ENCODE data around the gene TSC22D4. TPM values are rescaled to one million over a fixed set of nuclear protein-coding genes. Genes with fewer than 3 reads are reported as not detected.

TSC22D4 gene
- total and polyA plus RNA-seq, 9 of the 15 experiments (the other 6 are each of a cell fraction or from before 2014, with no cell fraction given), result 0.37 to 107 (median 28.7) TPM

DNA sequence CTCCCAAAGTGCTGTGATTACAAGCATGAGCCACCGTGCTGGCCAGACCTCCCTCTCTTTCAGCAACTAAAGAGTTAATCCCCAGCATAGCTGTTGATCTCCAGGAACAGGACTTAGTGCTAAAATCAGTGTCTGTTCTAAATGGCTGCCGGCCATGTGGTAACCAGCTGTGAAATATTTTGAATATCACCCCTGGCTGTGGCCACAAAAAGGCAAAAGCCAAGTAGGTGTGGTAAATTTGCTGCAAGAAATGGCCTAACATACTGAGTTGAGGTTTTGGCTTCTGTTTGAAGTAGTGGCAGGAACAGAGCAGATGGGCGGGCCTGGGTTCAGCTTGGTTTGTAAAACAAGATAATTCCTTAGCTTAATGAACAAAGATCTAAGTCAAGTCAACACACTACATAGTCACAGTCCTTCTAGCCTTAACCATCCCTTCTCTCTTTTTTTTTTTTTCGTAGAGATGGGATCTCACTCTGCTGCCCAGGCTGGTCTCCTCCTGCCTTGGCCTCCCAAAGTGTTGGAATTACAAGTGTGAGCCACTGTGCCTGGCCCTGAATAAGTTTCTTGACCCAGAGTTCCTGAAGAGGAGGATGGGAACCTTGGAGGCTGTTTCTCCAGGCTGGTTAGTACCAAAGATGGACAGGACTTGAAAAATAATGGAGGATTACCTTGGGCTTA is 37.3 kb upstream of the TSC22D4 start (continued):
- TF ChIP-seq RBM25 (IDR thresholded peaks at IDR 0.05; ENCODE audit: low read depth, low read length, severe bottlenecking) (peak; percentile 55), SRSF3 (IDR thresholded peaks at IDR 0.05; ENCODE audit: insufficient read depth, low read length) (no peak), MCM5 (IDR thresholded peaks at IDR 0.05; ENCODE audit: low read depth) (no peak), NFIC (IDR thresholded peaks at IDR 0.05) (peak; percentile 23; the same call in 1 of the 2 replicates), CBFA2T3 (IDR thresholded peaks at IDR 0.05) (peak; percentile 70), HDAC3 (IDR thresholded peaks at IDR 0.05; ENCODE audit: borderline replicate concordance, partially characterized antibody) (peak; percentile 24), TEAD4 (IDR thresholded peaks at IDR 0.05; ENCODE audit: low read length) (peak; percentile 55), TEAD4 (CRISPR knock-in tag; IDR thresholded peaks at IDR 0.05; ENCODE audit: borderline replicate concordance) (no peak), HDAC1 (IDR thresholded peaks at IDR 0.05) (peak; percentile 22 to 23; a peak in 2 of 4 replicates), MTF1 (CRISPR knock-in tag; IDR thresholded peaks at IDR 0.05; ENCODE audit: borderline replicate concordance) (no peak), PPARD (CRISPR knock-in tag; IDR thresholded peaks at IDR 0.05) (no peak)
- TF ChIP-seq, protein P1, sequence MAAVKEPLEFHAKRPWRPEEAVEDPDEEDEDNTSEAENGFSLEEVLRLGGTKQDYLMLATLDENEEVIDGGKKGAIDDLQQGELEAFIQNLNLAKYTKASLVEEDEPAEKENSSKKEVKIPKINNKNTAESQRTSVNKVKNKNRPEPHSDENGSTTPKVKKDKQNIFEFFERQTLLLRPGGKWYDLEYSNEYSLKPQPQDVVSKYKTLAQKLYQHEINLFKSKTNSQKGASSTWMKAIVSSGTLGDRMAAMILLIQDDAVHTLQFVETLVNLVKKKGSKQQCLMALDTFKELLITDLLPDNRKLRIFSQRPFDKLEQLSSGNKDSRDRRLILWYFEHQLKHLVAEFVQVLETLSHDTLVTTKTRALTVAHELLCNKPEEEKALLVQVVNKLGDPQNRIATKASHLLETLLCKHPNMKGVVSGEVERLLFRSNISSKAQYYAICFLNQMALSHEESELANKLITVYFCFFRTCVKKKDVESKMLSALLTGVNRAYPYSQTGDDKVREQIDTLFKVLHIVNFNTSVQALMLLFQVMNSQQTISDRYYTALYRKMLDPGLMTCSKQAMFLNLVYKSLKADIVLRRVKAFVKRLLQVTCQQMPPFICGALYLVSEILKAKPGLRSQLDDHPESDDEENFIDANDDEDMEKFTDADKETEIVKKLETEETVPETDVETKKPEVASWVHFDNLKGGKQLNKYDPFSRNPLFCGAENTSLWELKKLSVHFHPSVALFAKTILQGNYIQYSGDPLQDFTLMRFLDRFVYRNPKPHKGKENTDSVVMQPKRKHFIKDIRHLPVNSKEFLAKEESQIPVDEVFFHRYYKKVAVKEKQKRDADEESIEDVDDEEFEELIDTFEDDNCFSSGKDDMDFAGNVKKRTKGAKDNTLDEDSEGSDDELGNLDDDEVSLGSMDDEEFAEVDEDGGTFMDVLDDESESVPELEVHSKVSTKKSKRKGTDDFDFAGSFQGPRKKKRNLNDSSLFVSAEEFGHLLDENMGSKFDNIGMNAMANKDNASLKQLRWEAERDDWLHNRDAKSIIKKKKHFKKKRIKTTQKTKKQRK (IDR thresholded peaks at IDR 0.05; ENCODE audit: borderline replicate concordance, low read depth, low read length), result no peak
- TF ChIP-seq, protein P2, sequence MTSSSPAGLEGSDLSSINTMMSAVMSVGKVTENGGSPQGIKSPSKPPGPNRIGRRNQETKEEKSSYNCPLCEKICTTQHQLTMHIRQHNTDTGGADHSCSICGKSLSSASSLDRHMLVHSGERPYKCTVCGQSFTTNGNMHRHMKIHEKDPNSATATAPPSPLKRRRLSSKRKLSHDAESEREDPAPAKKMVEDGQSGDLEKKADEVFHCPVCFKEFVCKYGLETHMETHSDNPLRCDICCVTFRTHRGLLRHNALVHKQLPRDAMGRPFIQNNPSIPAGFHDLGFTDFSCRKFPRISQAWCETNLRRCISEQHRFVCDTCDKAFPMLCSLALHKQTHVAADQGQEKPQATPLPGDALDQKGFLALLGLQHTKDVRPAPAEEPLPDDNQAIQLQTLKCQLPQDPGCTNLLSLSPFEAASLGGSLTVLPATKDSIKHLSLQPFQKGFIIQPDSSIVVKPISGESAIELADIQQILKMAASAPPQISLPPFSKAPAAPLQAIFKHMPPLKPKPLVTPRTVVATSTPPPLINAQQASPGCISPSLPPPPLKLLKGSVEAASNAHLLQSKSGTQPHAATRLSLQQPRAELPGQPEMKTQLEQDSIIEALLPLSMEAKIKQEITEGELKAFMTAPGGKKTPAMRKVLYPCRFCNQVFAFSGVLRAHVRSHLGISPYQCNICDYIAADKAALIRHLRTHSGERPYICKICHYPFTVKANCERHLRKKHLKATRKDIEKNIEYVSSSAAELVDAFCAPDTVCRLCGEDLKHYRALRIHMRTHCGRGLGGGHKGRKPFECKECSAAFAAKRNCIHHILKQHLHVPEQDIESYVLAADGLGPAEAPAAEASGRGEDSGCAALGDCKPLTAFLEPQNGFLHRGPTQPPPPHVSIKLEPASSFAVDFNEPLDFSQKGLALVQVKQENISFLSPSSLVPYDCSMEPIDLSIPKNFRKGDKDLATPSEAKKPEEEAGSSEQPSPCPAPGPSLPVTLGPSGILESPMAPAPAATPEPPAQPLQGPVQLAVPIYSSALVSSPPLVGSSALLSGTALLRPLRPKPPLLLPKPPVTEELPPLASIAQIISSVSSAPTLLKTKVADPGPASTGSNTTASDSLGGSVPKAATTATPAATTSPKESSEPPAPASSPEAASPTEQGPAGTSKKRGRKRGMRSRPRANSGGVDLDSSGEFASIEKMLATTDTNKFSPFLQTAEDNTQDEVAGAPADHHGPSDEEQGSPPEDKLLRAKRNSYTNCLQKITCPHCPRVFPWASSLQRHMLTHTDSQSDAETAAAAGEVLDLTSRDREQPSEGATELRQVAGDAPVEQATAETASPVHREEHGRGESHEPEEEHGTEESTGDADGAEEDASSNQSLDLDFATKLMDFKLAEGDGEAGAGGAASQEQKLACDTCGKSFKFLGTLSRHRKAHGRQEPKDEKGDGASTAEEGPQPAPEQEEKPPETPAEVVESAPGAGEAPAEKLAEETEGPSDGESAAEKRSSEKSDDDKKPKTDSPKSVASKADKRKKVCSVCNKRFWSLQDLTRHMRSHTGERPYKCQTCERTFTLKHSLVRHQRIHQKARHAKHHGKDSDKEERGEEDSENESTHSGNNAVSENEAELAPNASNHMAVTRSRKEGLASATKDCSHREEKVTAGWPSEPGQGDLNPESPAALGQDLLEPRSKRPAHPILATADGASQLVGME (CRISPR knock-in tag; IDR thresholded peaks at IDR 0.05), result no peak
- TF ChIP-seq, protein P3, sequence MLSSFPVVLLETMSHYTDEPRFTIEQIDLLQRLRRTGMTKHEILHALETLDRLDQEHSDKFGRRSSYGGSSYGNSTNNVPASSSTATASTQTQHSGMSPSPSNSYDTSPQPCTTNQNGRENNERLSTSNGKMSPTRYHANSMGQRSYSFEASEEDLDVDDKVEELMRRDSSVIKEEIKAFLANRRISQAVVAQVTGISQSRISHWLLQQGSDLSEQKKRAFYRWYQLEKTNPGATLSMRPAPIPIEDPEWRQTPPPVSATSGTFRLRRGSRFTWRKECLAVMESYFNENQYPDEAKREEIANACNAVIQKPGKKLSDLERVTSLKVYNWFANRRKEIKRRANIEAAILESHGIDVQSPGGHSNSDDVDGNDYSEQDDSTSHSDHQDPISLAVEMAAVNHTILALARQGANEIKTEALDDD (IDR thresholded peaks at IDR 0.05), result peak; percentile 56; the same call in 1 of the 2 replicates
- TF ChIP-seq, protein P4, sequence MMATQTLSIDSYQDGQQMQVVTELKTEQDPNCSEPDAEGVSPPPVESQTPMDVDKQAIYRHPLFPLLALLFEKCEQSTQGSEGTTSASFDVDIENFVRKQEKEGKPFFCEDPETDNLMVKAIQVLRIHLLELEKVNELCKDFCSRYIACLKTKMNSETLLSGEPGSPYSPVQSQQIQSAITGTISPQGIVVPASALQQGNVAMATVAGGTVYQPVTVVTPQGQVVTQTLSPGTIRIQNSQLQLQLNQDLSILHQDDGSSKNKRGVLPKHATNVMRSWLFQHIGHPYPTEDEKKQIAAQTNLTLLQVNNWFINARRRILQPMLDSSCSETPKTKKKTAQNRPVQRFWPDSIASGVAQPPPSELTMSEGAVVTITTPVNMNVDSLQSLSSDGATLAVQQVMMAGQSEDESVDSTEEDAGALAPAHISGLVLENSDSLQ (IDR thresholded peaks at IDR 0.05), result no peak
- TF ChIP-seq, protein P5, sequence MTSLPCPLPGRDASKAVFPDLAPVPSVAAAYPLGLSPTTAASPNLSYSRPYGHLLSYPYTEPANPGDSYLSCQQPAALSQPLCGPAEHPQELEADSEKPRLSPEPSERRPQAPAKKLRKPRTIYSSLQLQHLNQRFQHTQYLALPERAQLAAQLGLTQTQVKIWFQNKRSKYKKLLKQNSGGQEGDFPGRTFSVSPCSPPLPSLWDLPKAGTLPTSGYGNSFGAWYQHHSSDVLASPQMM (CRISPR knock-in tag; IDR thresholded peaks at IDR 0.05), result no peak

Data from K562 (cell line).